Measurements from ENCODE around the gene GATAD2A. TPM values are rescaled to one million over a fixed set of nuclear protein-coding genes. Genes with fewer than 3 reads are reported as not detected.
A peak's percentile ranks its signal among the peaks of the same experiment; 100 is the strongest.

GATAD2A gene
- total and polyA plus RNA-seq, 9 of the 15 experiments (the other 6 are each of a cell fraction or from before 2014, with no cell fraction given), result 2.4 to 226 (median 44.2) TPM

DNA sequence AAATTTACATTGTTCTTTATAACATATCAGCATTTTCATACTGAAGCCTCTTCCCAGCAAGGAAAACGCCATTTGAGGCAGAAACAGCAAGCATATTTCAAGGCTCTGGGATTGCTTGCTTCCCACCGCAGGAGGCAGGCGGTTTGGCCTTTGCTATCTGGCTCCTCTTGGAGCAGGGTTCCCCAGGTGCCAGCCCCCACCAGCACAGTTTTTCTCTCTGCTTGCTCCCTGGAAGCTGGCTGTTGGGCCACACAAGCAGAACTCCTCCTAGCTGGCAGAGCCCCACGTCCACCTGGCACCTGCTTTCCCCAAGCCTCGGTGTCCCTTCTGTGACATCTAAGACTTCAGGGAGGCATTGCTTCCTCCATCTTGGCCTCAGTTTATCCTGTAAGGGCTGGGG lies 16.7 kb downstream of the GATAD2A start:
- Histone ChIP-seq H3K4me2 (ENCODE audit: insufficient read depth, low read length) (no peak overlapping the region), H3K9me1 (ENCODE audit: control insufficient read depth, insufficient read depth, low read length) (peaks cover 8% of the 10 kb centered on the region), H3K9ac (ENCODE audit: insufficient read depth in 1 of 2, low read depth in 2 of 2, low read length in 2 of 2) (no peak overlapping the region), H3K4me3 (no peak overlapping the region), H3K27ac (ENCODE audit: extremely low read depth, low read depth, low read length) (no peak overlapping the region), H3K4me1 (replicated peaks in 1 of 2; ENCODE audit: control insufficient read depth in 2 of 2, insufficient read depth in 2 of 2, low read length in 2 of 2) (peaks cover 0 to 13% of the 10 kb centered on the region in 2 experiments; a peak in 2 of 5 replicates), H3K79me2 (ENCODE audit: control insufficient read depth, insufficient read depth, low read length) (peaks cover 98% of the 10 kb centered on the region), H3K9me3 (replicated peaks; ENCODE audit: control insufficient read depth, insufficient read depth, low read depth, low read length) (no peaks in the 10 kb centered on the region), H4K20me1 (replicated peaks; ENCODE audit: control insufficient read depth, insufficient read depth, low read length) (peaks cover 59% of the 10 kb centered on the region), H3K27me3 (ENCODE audit: control insufficient read depth in 2 of 2, insufficient read depth in 2 of 2, low read length in 2 of 2) (no peaks in the 10 kb centered on the region), H3K36me3 (ENCODE audit: control insufficient read depth, insufficient read depth, low read length) (peaks cover 50% of the 10 kb centered on the region; the same call in 2 of the 3 replicates), H2AFZ (ENCODE audit: low read depth, low read length) (no peak overlapping the region)
- FAIRE-seq, result no peak
- WGBS (ENCODE audit: insufficient coverage, low coverage, missing lambda C conversion rate), result 92% methylated on average over 5 of the region's 5 CpGs
- no peak for ATAC-seq
- POLR2A ChIA-PET, result no interaction called here
- in situ Hi-C loops (cut with MboI), result no loop called here
- CTCF ChIA-PET (ENCODE audit: low intra/inter-chr PET ratio), result no interaction called here
- DNase-seq (ENCODE audit: extremely low read depth in 1 of 4, low spot score in 3 of 4), result no peak
- intact Hi-C loops (cut with micrococcal nuclease), result no loop called here
- BruUV-seq (replicated peaks), result no TSS peak
- TF ChIP-seq KDM2B (CRISPR knock-in tag; IDR thresholded peaks at IDR 0.05) (no peak), ARNT (IDR thresholded peaks at IDR 0.05) (no peak), JUND (IDR thresholded peaks at IDR 0.05; ENCODE audit: borderline replicate concordance, low read depth, low read length) (no peak), JUND (tag; IDR thresholded peaks at IDR 0.05; ENCODE audit: borderline replicate concordance, low read depth, low read length) (no peak)

- Histone ChIP-seq H3K4me2 (ENCODE audit: insufficient read depth, low read length) (no peak overlapping the region), H3K79me2 (ENCODE audit: control insufficient read depth, insufficient read depth, low read length) (peaks cover 98% of the 10 kb centered on the region), H3K4me1 (replicated peaks in 1 of 2; ENCODE audit: control insufficient read depth in 2 of 2, insufficient read depth in 2 of 2, low read length in 2 of 2) (peaks cover 0 to 8% of the 10 kb centered on the region in 2 experiments; a peak in 3 of 5 replicates), H3K9me3 (replicated peaks; ENCODE audit: control insufficient read depth, insufficient read depth, low read depth, low read length) (no peaks in the 10 kb centered on the region), H3K9me1 (ENCODE audit: control insufficient read depth, insufficient read depth, low read length) (peaks cover 5% of the 10 kb centered on the region), H2AFZ (ENCODE audit: low read depth, low read length) (no peak overlapping the region), H3K27me3 (ENCODE audit: control insufficient read depth in 2 of 2, insufficient read depth in 2 of 2, low read length in 2 of 2) (no peaks in the 10 kb centered on the region), H3K27ac (ENCODE audit: extremely low read depth, low read depth, low read length) (no peak overlapping the region), H4K20me1 (replicated peaks; ENCODE audit: control insufficient read depth, insufficient read depth, low read length) (peaks cover 47% of the 10 kb centered on the region), H3K9ac (ENCODE audit: insufficient read depth in 1 of 2, low read depth in 2 of 2, low read length in 2 of 2) (peak overlapping the region in 1 of 2 experiments; percentile 3; a peak in 1 of 4 replicates), H3K36me3 (ENCODE audit: control insufficient read depth, insufficient read depth, low read length) (peaks cover 56% of the 10 kb centered on the region; the same call in 2 of the 3 replicates), H3K4me3 (no peak overlapping the region)
- in situ Hi-C loops (cut with MboI) (no loop called here), intact Hi-C loops (cut with micrococcal nuclease) (no loop called here)
- no peak for FAIRE-seq
- ChIA-PET CTCF (ENCODE audit: low intra/inter-chr PET ratio) (no interaction called here), POLR2A (interaction anchor here (0.5 to 1.8 kb wide), 3 partner anchors 13 to 20 kb away, joined by 3 to 6 read pairs (median 3); no protein-coding TSS in a partner anchor)
- ATAC-seq, result no peak
- BruUV-seq (replicated peaks), result no TSS peak
- 92% methylated on average over 7 of the region's 8 CpGs for WGBS (ENCODE audit: insufficient coverage, low coverage, missing lambda C conversion rate)
- no peak for DNase-seq (ENCODE audit: extremely low read depth in 1 of 4, low spot score in 3 of 4)
- TF ChIP-seq, protein P1, sequence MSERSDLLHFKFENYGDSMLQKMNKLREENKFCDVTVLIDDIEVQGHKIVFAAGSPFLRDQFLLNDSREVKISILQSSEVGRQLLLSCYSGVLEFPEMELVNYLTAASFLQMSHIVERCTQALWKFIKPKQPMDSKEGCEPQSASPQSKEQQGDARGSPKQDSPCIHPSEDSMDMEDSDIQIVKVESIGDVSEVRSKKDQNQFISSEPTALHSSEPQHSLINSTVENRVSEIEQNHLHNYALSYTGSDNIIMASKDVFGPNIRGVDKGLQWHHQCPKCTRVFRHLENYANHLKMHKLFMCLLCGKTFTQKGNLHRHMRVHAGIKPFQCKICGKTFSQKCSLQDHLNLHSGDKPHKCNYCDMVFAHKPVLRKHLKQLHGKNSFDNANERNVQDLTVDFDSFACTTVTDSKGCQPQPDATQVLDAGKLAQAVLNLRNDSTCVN (CRISPR knock-in tag; IDR thresholded peaks at IDR 0.05), result no peak
- TF ChIP-seq TFAP4 (CRISPR knock-in tag; IDR thresholded peaks at IDR 0.05; ENCODE audit: borderline replicate concordance), result no peak
- no peak for TF ChIP-seq ESRRA (IDR thresholded peaks at IDR 0.05; ENCODE audit: borderline replicate concordance, low read depth)
- TF ChIP-seq RHOXF2B (CRISPR knock-in tag; conservative IDR thresholded peaks at IDR 0.05), result no peak
- no peak for TF ChIP-seq ZNF253 (CRISPR knock-in tag; conservative IDR thresholded peaks at IDR 0.05)
- TF ChIP-seq ZNF212 (CRISPR knock-in tag; IDR thresholded peaks at IDR 0.05), result no peak
- TF ChIP-seq YBX1 (IDR thresholded peaks at IDR 0.05), result no peak
- TF ChIP-seq CBX1 (IDR thresholded peaks at IDR 0.05; ENCODE audit: low read depth), result no peak
- no peak for TF ChIP-seq NCOA2 (IDR thresholded peaks at IDR 0.05; ENCODE audit: partially characterized antibody in 2 of 2)
- no peak for TF ChIP-seq NFE2L1 (tag; IDR thresholded peaks at IDR 0.05; ENCODE audit: borderline replicate concordance, low read depth)
- TF ChIP-seq ETV5 (CRISPR knock-in tag; IDR thresholded peaks at IDR 0.05; ENCODE audit: low read depth), result no peak
These were observed 17.8 kb downstream of the GATAD2A start for GRCh38 chr19:19423322-19423721.
